ENCODE measurements around the gene MGAM2. TPM values are rescaled to one million over a fixed set of nuclear protein-coding genes. Genes with fewer than 3 reads are reported as not detected.

Gene MGAM2
- total and polyA plus RNA-seq, 2 experiments from 2014 or later = 0.07 TPM; not detected in 1

- Histone ChIP-seq H3K79me2 (replicated peaks; ENCODE audit: insufficient read depth) (no peaks in the 10 kb centered on the region), H3K36me3 (ENCODE audit: insufficient read depth) (no peaks in the 10 kb centered on the region), H3K9me2 (ENCODE audit: insufficient read depth) (no peaks in the 10 kb centered on the region), H3K4me1 (ENCODE audit: insufficient read depth) (0 out of 2 replicates have a peak, but pooled peaks cover 4% of the 10 kb centered on the region), H3K4me2 (no peak overlapping the region), H3K4me3 (no peak overlapping the region), H3F3A (replicated peaks; ENCODE audit: low read depth) (peaks cover 3% of the 10 kb centered on the region; the same call in 1 of the 2 replicates), H3K27ac (ENCODE audit: low read depth) (no peak overlapping the region), H2AFZ (no peak overlapping the region), H3K27me3 (ENCODE audit: insufficient read depth) (no peaks in the 10 kb centered on the region), H4K20me1 (replicated peaks; ENCODE audit: insufficient read depth) (no peaks in the 10 kb centered on the region)
- Mint-ChIP-seq H3K36me3 (ENCODE audit: low read depth) (no peaks in the 10 kb centered on the region), H3K27ac (no peak overlapping the region), H3K9me3 (no peaks in the 10 kb centered on the region), H3K4me3 (no peak overlapping the region), H3K4me1 (peaks cover 7% of the 10 kb centered on the region), H3K27me3 (ENCODE audit: insufficient read depth, low read depth, poor library complexity) (peaks cover 2% of the 10 kb centered on the region)
- DNase-seq (ENCODE audit: low spot score) (no peak), ATAC-seq (no peak)
- no peak for TF ChIP-seq CREB1 (CRISPR knock-in tag; IDR thresholded peaks at IDR 0.05; ENCODE audit: low read depth)
- no peak for TF ChIP-seq ETS1 (IDR thresholded peaks at IDR 0.05)
These were observed 20.1 kb downstream of the MGAM2 start for GRCh38 chr7:142131439-142132185.

- Mint-ChIP-seq H3K27ac (no peak overlapping the region), H3K36me3 (ENCODE audit: low read depth) (no peaks in the 10 kb centered on the region), H3K9me3 (no peaks in the 10 kb centered on the region), H3K4me3 (no peak overlapping the region), H3K4me1 (peaks cover 7% of the 10 kb centered on the region; the same call in 2 of the 3 replicates), H3K27me3 (ENCODE audit: insufficient read depth, low read depth, poor library complexity) (peaks cover 2% of the 10 kb centered on the region)
- Histone ChIP-seq H3K79me2 (replicated peaks; ENCODE audit: insufficient read depth) (no peaks in the 10 kb centered on the region), H3K36me3 (ENCODE audit: insufficient read depth) (no peaks in the 10 kb centered on the region), H3K4me2 (no peak overlapping the region), H2AFZ (no peak overlapping the region), H3K27me3 (ENCODE audit: insufficient read depth) (no peaks in the 10 kb centered on the region), H3F3A (replicated peaks; ENCODE audit: low read depth) (peaks cover 3% of the 10 kb centered on the region; the same call in 1 of the 2 replicates), H3K9me2 (ENCODE audit: insufficient read depth) (no peaks in the 10 kb centered on the region), H3K4me1 (ENCODE audit: insufficient read depth) (0 out of 2 replicates have a peak, but pooled peaks cover 4% of the 10 kb centered on the region), H4K20me1 (replicated peaks; ENCODE audit: insufficient read depth) (no peaks in the 10 kb centered on the region), H3K4me3 (no peak overlapping the region), H3K27ac (ENCODE audit: low read depth) (no peak overlapping the region)
- no peak for TF ChIP-seq REST (IDR thresholded peaks at IDR 0.05; ENCODE audit: unreplicated experiment)
- TF ChIP-seq JUNB (IDR thresholded peaks at IDR 0.05; ENCODE audit: unreplicated experiment) = no peak
- no peak for TF ChIP-seq ZNF114 (CRISPR knock-in tag; IDR thresholded peaks at IDR 0.05)
- TF ChIP-seq CREB1 (CRISPR knock-in tag; IDR thresholded peaks at IDR 0.05; ENCODE audit: low read depth) = no peak
- TF ChIP-seq EZH2phosphoT487 (IDR thresholded peaks at IDR 0.05; ENCODE audit: unreplicated experiment) = no peak
- no peak for TF ChIP-seq POLR2AphosphoS5 (IDR thresholded peaks at IDR 0.05; ENCODE audit: low read depth)
- no peak for TF ChIP-seq STAT1 (IDR thresholded peaks at IDR 0.05; ENCODE audit: unreplicated experiment)
- TF ChIP-seq EZH2 (IDR thresholded peaks at IDR 0.05; ENCODE audit: low read depth, unreplicated experiment) = no peak
- DNase-seq (ENCODE audit: low spot score) = no peak
- ATAC-seq = no peak
These were observed 22.2 kb downstream of the MGAM2 start for GRCh38 chr7:142133731-142134148.
